Prostate gland (tissue), 2 donors: ENCODE data around the gene GABBR2. TPM values are rescaled to one million over a fixed set of nuclear protein-coding genes. Genes with fewer than 3 reads are reported as not detected.

Experiments
- DNase-seq: peaks from one replicate; pipeline ENCODE4 v3.0.0-alpha.2; 2019; ENCODE audit warnings: low spot score
- H3K27ac ChIP-seq, 2 donors: fragments of 200-600 bp; sonication (generic); 2 replicates each; pipeline ENCODE4 v1.5.1; 2017 to 2019
- H3K27me3 ChIP-seq: fragments of 200-600 bp; sonication (generic); replicated peaks from 2 replicates; pipeline ENCODE4 v1.5.1; 2019; ENCODE audit not compliant: insufficient read depth
- H3K36me3 ChIP-seq, 2 donors: fragments of 200-600 bp; sonication (generic); 1 replicate in 1 of 2; 2 replicates in 1 of 2; pipeline versions ENCODE4 v1.5.1 to v1.8.1; 2017 to 2019
- H3K4me1 ChIP-seq: fragments of 200-600 bp; sonication (generic); replicated peaks from 2 replicates; pipeline ENCODE4 v1.5.1; 2019
- H3K4me3 ChIP-seq, 2 donors: fragments of 200-600 bp; sonication (generic); 2 replicates each; pipeline ENCODE4 v1.5.1; 2017 to 2019
- H3K9me3 ChIP-seq: fragments of 200-600 bp; sonication (generic); 2 replicates; pipeline ENCODE4 v1.5.1; 2017
- CTCF ChIP-seq, 4 experiments: fragments of 200-600 bp in 2 of 4; fragments of 450-650 bp in 2 of 4; sonication (generic) in 2 of 4; IDR thresholded peaks; 1 replicate in 3 of 4; 2 replicates in 1 of 4; pipeline ENCODE4 v1.5.1; 2016 to 2019; ENCODE audit warnings: antibody characterized with exemption in 4 of 4, mild to moderate bottlenecking in 2 of 4, moderate library complexity in 2 of 4
- POLR2A ChIP-seq: fragments of 450-650 bp; IDR thresholded peaks from one replicate; pipeline ENCODE4 v1.6.1; 2016; ENCODE audit warnings: antibody characterized with exemption, mild to moderate bottlenecking
- POLR2AphosphoS5 ChIP-seq: sonication (generic); formaldehyde crosslinking; IDR thresholded peaks from one replicate; pipeline ENCODE4 v1.6.1; 2017; ENCODE audit warnings: antibody characterized with exemption
- WGBS: methylation state at CpG from one replicate; pipeline ENCODE4 v1.1.5; 2018; 5-methylcytosine and 5-hydroxymethylcytosine counted together
- intact Hi-C: fragments of 100-400 bp; cut with DNase I; formaldehyde crosslinking; loops from one replicate; pipeline ENCODE4 v1.14.2; 2022
- total RNA-seq, 2 donors: library from RNA; depleted of rRNA; stranded (reverse); fragments of >200 nt; gene quantifications; one replicate each; pipeline ENCODE4 v1.1.0, GENCODE V29; 2016

The GABBR2 gene
- total RNA-seq, 2 donors from 2014 or later: 0.97 TPM; not detected in 1

- TF ChIP-seq POLR2A: no peak
- TF ChIP-seq CTCF (IDR thresholded peaks at IDR 0.05): no peak
- no peak for TF ChIP-seq POLR2AphosphoS5
- Histone ChIP-seq H3K9me3 (no peaks in the 10 kb centered on the region), H3K4me1 (no peaks in the 10 kb centered on the region), H3K27ac (no peak overlapping the region), H3K27me3 (peaks cover 2% of the 10 kb centered on the region), H3K36me3 (no peaks in the 10 kb centered on the region), H3K4me3 (no peak overlapping the region)
- intact Hi-C loops: no loop called here
- DNase-seq: no peak
- 84% methylated on average over 3 of the region's 3 CpGs for WGBS
Observed at GRCh38 chr9:98361645-98362044, 347.1 kb downstream of the GABBR2 start.

GRCh38 chr9:98360176-98360708, 348.5 kb downstream of the GABBR2 start:
- TF ChIP-seq POLR2AphosphoS5 (no peak), CTCF (IDR thresholded peaks at IDR 0.05) (no peak), POLR2A (no peak)
- H3K4me1 ChIP-seq: no peaks in the 10 kb centered on the region
- DNase-seq: no peak
- H3K9me3 ChIP-seq: no peaks in the 10 kb centered on the region
- no peak overlapping the region for H3K27ac ChIP-seq
- intact Hi-C loops: no loop called here
- 25% methylated on average over 2 of the region's 2 CpGs for WGBS
- peaks cover 2% of the 10 kb centered on the region for H3K27me3 ChIP-seq
- H3K4me3 ChIP-seq: no peak overlapping the region
- H3K36me3 ChIP-seq: no peaks in the 10 kb centered on the region

GRCh38 chr9:98359569-98359968, 349.2 kb downstream of the GABBR2 start:
- H3K36me3 ChIP-seq: no peaks in the 10 kb centered on the region
- no peak for DNase-seq
- peaks cover 2% of the 10 kb centered on the region for H3K27me3 ChIP-seq
- intact Hi-C loops: no loop called here
- 86% methylated on average over 8 of the region's 8 CpGs for WGBS
- no peak overlapping the region for H3K27ac ChIP-seq
- no peaks in the 10 kb centered on the region for H3K4me1 ChIP-seq
- H3K9me3 ChIP-seq: no peaks in the 10 kb centered on the region
- TF ChIP-seq POLR2AphosphoS5: no peak
- TF ChIP-seq CTCF (IDR thresholded peaks at IDR 0.05): no peak
- TF ChIP-seq POLR2A: no peak
- no peak overlapping the region for H3K4me3 ChIP-seq

GRCh38 chr9:98357921-98358535, 350.7 kb downstream of the GABBR2 start:
- Histone ChIP-seq H3K27me3 (peaks cover 2% of the 10 kb centered on the region), H3K27ac (no peak overlapping the region), H3K4me1 (no peaks in the 10 kb centered on the region), H3K9me3 (no peaks in the 10 kb centered on the region), H3K36me3 (no peaks in the 10 kb centered on the region), H3K4me3 (no peak overlapping the region)
- no peak for TF ChIP-seq CTCF (IDR thresholded peaks at IDR 0.05)
- TF ChIP-seq POLR2A: no peak
- TF ChIP-seq POLR2AphosphoS5: no peak
- 85% methylated on average over 6 of the region's 6 CpGs for WGBS
- intact Hi-C loops: no loop called here
- no peak for DNase-seq
